BE2C (cell line): ENCODE results near the gene HPCAL1.

Experiments
- DNase-seq: peaks from one replicate; pipeline ENCODE4 v3.0.0-alpha.2; 2020
- H3K27me3 ChIP-seq: fragments of 250-450 bp; sonication (Bioruptor Pico); 2 replicates; pipeline ENCODE4 v1.5.1; 2020; ENCODE audit warnings: mild to moderate bottlenecking
- H3K36me3 ChIP-seq: fragments of 250-450 bp; sonication (Bioruptor Pico); 2 replicates; pipeline ENCODE4 v1.5.1; 2020; ENCODE audit warnings: mild to moderate bottlenecking
- H3K4me1 ChIP-seq: fragments of 250-450 bp; sonication (Bioruptor Pico); 2 replicates; pipeline ENCODE4 v1.5.1; 2020
- H3K4me3 ChIP-seq: 2 replicates; pipeline ENCODE4 v1.5.1; 2011; ENCODE audit warnings: low read depth, low read length
- H3K9me3 ChIP-seq: fragments of 250-450 bp; sonication (Bioruptor Pico); 2 replicates; pipeline ENCODE4 v1.5.1; 2020
- CTCF ChIP-seq: IDR thresholded peaks from 2 replicates; pipeline ENCODE4 v1.5.1; 2012; ENCODE audit warnings: mild to moderate bottlenecking, low read depth, low read length

HPCAL1 gene

GRCh38 chr2:10447895-10448575, 145.3 kb downstream of the HPCAL1 start, which contains the start of gene ODC1:
ODC1 (minus strand) TSS chr2:10448327; CDS start chr2:10445032, 3,295 bp downstream.
- peak; percentile 99 for DNase-seq
- Histone ChIP-seq H3K27me3 (no peaks in the 10 kb centered on the region), H3K4me1 (peaks cover 9% of the 10 kb centered on the region), H3K36me3 (peaks cover 32% of the 10 kb centered on the region), H3K4me3 (peak within 1 kb of the TSS; percentile 80), H3K9me3 (0 out of 2 replicates have a peak, but pooled peaks cover 4% of the 10 kb centered on the region)
- TF ChIP-seq CTCF, result no peak

- Histone ChIP-seq H3K4me3 (peak overlapping the region; percentile 9), H3K36me3 (peaks cover 24% of the 10 kb centered on the region), H3K9me3 (0 out of 2 replicates have a peak, but pooled peaks cover 4% of the 10 kb centered on the region), H3K27me3 (no peaks in the 10 kb centered on the region), H3K4me1 (peaks cover 9% of the 10 kb centered on the region)
- DNase-seq, result peak; percentile 94
- TF ChIP-seq CTCF, result no peak
Measured at GRCh38 chr2:10448576-10449485, 146.1 kb downstream of the HPCAL1 start.

- Histone ChIP-seq H3K4me1 (peaks cover 9% of the 10 kb centered on the region), H3K36me3 (peaks cover 18% of the 10 kb centered on the region), H3K27me3 (no peaks in the 10 kb centered on the region), H3K4me3 (no peak overlapping the region), H3K9me3 (0 out of 2 replicates have a peak, but pooled peaks cover 4% of the 10 kb centered on the region)
- no peak for DNase-seq
- TF ChIP-seq CTCF, result no peak
Measured at GRCh38 chr2:10449486-10449831, 146.8 kb downstream of the HPCAL1 start.

- no peak for TF ChIP-seq CTCF
- H3K36me3 ChIP-seq, result peaks cover 12% of the 10 kb centered on the region
- 0 out of 2 replicates have a peak, but pooled peaks cover 4% of the 10 kb centered on the region for H3K9me3 ChIP-seq
- no peak for DNase-seq
- H3K4me3 ChIP-seq, result no peak overlapping the region
- peaks cover 9% of the 10 kb centered on the region for H3K4me1 ChIP-seq
- H3K27me3 ChIP-seq, result no peaks in the 10 kb centered on the region
Measured at GRCh38 chr2:10449838-10450691, 147.4 kb downstream of the HPCAL1 start.

GRCh38 chr2:10451819-10452218, 149.1 kb downstream of the HPCAL1 start:
- 0 out of 2 replicates have a peak, but pooled peaks cover 6% of the 10 kb centered on the region for H3K36me3 ChIP-seq
- H3K4me3 ChIP-seq, result no peak overlapping the region
- peaks cover 9% of the 10 kb centered on the region for H3K4me1 ChIP-seq
- H3K27me3 ChIP-seq, result no peaks in the 10 kb centered on the region
- TF ChIP-seq CTCF, result no peak
- H3K9me3 ChIP-seq, result 0 out of 2 replicates have a peak, but pooled peaks cover 4% of the 10 kb centered on the region
- DNase-seq, result no peak
